Inferior parietal cortex (tissue), 1 donor: ENCODE results near the gene DCAF4.

Experiments used
- DNase-seq: peaks from one replicate; pipeline ENCODE4 v3.0.0-alpha.2; 2016; ENCODE audit errors: extremely low spot score

Gene DCAF4

DNA sequence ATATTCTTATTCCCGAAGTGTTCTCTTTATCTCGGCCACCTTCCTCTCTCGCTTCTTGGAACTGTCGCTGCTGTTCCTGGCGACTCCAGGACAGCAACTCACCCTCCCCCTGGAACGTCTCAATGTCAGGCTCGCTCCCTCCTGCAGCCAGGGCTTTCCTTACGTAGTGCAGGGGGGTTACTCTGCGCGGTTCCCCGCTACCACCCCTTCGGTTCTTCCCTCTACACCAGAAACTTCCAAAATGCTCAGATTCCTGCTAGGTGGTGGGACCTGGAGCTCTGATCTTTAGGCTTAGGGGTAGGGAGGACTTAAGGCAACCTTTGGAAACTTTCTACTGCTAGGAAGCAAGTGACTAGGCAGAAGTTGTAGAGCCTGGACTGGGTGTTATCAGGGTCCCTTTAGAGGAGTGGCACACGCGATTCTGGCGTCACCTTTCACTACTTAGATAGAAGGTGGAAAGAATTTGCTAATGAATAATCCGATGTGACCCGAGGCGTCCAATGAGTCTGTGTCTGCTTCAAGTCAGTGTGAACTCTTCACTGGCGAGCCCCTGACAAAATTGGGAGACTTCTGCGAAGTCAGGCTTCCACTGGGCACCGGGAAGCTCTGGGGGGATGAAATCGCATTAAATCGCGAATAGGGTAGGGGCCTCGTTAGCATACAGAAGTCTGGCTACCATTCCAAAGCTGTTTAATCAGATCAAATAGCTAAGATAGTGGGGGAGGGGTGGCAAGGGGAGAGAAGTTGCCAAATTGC lies 31.5 kb upstream of the DCAF4 start:
- DNase-seq: no peak

DNA sequence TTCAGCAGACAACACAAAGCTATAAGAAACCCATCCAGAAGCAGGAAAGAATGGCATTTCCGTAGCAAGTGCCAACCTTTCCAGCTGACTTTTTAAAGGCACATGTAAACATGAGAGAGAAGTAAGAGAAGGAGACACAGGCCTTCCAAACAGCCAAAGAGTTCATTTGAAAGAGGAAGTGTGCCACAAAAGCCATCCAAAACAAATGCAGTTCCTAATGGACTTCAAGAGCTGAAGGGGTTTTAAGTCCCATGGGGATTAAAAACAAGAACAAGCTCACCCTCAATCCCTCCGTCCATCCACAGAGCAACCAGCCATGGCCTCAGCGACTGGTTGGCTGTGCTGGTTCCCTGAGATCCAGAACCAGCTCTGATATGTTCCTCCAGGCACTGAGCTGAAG lies 27.8 kb upstream of the DCAF4 start:
- DNase-seq: no peak

DNA sequence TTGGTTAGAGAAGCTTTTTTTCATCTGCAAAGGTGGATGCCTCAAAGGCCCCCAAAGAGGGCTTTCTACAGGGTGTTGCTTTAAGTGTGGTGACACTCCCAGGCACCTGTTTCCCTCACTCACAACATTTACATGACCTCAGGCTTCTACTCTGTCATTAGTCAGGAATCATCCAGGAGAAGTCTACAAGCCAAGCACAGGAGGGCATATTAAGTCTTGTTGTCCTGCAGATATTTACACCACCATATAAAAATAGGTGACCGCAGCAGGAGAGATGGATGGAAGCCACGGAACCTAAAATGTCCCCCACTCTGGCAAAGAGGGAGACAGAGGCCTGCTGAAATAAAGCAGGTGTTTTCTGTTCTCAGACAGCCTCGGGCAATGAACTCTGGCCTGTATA lies 24.9 kb upstream of the DCAF4 start:
- DNase-seq: no peak

- DNase-seq: no peak
Measured at GRCh38 chr14:72902801-72903530, 23.3 kb upstream of the DCAF4 start.

- DNase-seq: no peak
Measured at GRCh38 chr14:72903716-72904115, 22.5 kb upstream of the DCAF4 start.

GRCh38 chr14:72904218-72904617 lies 22.0 kb upstream of the DCAF4 start:
- DNase-seq: no peak

- peak; percentile 91 for DNase-seq
Measured at GRCh38 chr14:72904840-72905561, 21.3 kb upstream of the DCAF4 start.

DNA sequence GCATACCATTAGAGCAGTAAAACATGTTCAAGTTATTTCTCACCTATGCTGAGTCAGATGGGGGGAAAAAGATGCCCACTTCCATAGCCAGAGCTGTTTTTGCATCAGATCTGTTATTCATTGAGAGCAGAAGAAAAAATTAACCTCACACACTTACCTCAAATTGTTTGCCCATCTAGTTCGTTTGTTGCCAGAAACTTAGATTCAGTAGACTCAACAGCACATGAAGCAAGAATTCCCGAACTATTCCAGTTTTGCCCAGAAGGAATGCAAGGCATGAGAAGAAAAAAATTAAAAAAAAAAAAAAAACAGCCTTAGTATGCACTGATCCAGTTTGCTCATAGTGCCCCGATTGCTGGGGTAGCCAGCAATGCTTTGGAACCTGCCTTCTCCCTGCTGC lies 19.9 kb upstream of the DCAF4 start:
- no peak for DNase-seq

DNA sequence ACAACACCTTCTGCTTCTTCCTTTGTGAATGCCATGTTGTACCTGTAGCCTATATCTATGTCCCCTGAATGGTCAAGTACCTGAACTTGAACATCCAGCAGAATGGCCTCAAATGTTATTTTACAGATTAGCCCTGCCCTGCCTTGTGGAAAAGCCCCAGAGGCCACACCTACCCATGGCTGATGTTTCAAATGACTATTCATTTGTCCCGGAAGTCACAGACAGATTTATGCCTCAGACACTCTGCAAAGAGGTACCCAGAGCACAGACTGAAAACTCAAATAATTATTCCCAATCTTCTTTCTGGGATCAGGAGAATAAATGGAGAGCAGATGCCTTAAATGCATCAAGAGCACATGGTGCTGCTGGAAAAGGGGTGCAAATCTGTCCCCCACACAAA lies 19.4 kb upstream of the DCAF4 start:
- DNase-seq: no peak

DNA sequence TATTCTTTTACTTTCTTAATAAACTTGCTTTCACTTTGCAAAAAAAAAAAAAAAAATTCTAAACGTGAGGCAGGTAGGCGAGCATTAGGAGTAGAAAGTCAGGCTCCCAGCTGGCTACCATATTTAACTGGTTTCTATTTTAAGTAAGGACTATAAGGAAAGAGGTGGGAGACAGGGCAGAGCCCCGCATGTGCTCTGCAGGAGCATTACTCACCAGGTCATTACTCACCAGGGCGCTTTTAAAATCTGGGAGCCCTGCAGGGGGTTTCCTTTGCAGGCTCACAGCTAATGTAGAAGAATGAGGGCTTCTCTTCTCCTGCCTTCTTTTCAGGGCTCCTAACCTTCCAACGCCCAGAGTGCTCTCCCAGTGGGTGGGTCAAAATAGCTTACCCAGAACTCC lies 18.4 kb upstream of the DCAF4 start:
- DNase-seq: no peak

DNA sequence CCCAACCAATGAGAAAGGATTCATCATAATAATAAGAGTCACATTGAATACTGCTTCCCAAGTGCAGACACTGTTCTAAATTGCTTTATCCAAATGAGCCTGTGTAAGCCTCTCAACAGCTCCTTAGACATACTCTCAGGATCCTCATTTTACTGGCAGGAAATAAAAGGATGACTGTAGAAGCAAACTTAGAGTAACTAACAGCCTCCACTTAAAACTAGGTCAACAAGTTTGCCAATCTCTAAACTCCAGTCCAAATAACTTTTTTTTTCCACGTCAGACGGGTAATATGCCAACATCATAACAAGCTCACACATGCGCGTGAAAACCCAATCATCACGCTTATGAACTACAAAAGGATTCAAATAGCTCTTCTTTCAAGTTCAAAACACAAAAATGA lies 17.1 kb upstream of the DCAF4 start:
- DNase-seq: no peak

GRCh38 chr14:72913809-72914208 lies 12.5 kb upstream of the DCAF4 start:
- DNase-seq: no peak

- DNase-seq: no peak
Measured at GRCh38 chr14:72916174-72916573, 10.1 kb upstream of the DCAF4 start.

DNA sequence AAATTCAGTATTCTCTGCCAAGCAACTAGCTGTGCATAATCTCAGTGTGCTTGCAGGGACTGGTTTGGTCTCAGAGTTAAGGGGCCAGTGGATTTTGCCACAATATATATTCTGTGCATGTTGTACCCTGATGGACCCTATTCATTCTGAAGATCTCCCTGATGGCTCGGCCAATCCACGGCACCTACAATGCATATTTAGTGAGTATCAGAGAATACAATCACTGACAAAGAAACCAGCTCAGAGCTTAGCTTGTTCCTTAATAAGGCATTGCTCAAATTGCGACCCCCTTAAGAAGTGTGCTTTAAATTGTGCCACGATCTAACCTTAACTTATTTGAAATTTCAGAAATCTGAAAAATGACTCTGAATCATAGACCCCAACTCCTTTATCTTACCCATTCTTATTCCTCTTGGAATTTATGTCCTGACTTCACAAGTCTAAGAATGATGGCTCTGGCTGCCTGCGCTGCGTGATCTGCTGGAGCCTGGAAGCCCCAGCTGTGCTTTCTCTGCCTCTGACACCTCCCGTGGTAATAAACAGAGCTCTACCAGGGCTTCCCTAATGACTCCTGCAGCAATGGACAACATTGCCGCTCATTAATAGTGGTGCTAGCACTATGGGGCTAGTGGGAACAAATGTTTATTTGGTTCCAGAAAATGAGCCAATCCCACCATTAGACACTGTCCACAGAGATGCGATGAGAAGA lies 9.0 kb upstream of the DCAF4 start:
- no peak for DNase-seq

- DNase-seq: no peak
Measured at GRCh38 chr14:72920008-72920407, 6.3 kb upstream of the DCAF4 start.

DNA sequence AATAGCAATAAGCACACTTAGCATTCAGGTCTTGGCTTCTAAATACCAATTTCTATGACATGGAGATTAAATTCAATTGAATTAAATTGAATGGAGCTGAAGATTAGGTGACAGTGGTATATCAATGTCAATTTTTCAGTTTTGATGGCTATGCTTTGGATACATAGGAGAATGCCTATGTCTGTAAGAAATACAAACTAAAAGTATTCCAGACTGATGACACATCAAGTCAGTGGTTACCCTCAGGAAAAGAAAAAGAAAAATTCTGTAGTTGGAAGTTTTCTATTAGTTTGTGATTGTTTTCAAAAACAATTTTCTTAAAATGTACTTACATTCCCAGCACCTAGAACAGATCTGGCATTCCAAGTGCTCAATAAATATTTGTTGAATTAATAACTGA lies 4.9 kb upstream of the DCAF4 start:
- DNase-seq: no peak

DNA sequence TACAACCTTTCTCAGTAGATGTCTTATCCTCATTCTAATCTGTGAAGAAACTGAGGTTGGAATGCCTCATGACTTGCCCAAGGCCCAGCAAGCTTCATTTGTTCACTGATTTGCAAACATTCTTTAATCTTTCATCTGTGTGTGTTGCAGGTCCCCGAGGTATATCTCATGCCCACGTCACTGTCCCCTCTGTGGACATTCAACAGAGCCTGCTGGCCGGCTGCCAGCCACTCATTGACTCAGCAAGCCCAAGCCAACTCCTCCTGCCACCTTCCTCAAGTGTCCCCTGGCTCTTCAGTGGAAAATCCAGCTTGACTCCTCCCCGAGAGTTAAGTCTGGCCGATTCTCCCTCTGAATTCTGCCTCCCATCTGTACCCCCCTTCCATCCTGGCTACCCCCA lies 1.9 kb upstream of the DCAF4 start:
- no peak for DNase-seq

- no peak for DNase-seq
Measured at GRCh38 chr14:72925171-72925759, 999 bp upstream of the DCAF4 start.

GRCh38 chr14:72925815-72926291 lies 411 bp upstream of the DCAF4 start:
- DNase-seq: no peak

DNA sequence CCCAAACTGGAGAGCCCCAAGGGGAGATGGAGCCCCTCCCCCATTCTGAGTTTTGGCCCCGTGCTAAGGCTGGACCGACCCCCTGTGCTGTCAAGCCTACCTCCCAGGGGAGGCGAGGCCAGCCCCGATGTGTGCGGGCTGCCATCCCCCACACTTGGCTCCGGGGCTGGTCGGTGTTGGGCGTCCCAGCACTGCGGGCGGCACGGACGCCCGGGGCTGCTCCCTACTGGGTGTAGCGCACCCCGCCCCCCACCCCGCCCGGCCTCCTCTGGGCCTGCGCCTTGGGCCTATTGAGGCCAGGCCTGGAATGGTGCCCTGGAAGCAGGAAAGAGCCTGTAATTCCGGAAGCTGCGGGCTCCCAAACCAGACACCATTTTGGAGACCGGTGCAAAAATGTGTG lies 2.6 kb downstream of the DCAF4 start:
- no peak for DNase-seq

DNA sequence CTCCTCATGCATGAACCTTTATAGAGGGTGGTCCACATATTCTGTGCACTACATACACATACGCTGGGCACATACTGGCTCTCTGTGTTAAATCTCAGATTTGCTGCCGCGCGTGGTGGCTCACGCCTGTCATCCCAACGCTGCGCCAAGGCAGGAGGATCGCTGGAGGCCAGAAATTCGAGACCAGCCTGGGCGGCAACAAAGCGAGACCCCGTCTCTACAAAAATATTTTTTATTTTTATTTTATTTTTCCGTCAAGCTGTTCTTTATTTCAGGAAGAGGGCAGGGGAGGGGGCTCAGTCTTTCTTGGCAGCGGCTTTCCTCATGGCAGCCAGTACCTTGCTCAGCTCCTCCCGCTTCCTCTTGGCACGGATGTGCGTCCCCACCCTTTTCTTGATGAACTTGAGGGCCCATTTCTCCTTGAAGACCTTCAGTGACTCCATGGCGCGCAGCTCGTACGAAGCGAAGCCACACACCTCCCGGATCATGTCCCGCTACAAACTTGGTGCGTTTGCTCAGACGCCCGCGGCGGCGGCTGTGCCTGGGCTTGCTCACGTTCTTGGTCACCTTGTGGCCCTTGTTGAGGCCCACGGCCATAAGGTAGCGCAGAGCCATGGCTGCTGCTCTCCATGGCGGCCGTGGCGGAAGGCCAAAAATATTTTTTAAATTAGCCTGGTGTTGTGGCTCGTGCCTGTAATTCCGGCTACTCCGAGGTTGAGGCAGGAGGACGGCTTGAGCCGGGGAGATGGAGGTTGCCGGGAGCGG lies 3.2 kb downstream of the DCAF4 start:
- no peak for DNase-seq
